NCI-H526 (cell line): ENCODE measurements around the gene SCYGR4.
"Not testable (repeated sequence)": the region's sequence is repeated elsewhere in the genome, so short reads cannot be mapped to it uniquely, and the experiment has no call there.

Experiments used
- DNase-seq, 2 experiments: peaks; one replicate each; lab custom pipeline; 2025; lab: John Stamatoyannopoulos, UW

Gene SCYGR4, protein sequence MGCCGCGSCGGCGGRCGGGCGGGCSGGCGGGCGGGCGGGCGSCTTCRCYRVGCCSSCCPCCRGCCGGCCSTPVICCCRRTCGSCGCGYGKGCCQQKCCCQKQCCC

DNA sequence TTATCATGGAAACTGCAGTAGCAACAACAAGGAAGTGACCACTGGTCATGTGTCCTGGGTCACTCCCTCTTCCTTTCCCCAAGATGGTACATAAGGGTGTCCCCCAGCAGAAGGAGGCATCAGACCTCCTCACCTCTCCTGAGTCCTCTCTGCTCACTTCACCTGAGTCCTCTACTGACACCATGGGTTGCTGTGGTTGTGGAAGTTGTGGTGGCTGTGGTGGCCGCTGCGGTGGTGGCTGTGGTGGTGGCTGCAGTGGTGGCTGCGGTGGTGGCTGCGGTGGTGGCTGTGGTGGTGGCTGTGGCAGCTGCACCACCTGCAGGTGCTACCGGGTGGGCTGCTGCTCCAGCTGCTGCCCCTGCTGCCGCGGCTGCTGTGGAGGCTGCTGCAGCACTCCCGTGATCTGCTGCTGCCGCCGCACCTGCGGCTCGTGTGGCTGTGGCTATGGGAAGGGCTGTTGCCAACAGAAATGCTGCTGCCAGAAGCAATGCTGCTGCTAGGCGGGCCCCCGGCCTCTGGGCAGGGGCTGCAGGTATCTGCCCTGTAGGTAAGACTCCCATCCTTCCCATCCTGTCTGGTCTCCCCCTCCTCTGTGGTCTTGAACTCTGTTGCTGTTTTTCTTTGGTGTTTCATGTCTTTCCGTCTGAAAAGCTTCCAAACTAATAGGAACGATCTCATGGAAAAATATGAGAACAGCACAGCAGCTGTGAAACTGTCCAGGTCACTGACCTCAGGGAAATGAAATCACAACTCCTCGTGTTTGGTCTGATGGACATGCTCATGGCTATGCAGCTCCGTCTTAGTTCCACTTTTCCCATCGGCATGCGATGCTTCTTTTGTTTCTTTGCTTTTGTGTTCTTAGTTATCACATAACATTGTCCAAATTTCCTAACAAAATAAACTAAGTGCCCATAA is at the start of gene SCYGR4:
Gene SCYGR4 (plus strand): TSS at position 183 of the 915 bp plus-strand sequence. CDS start 0 bp downstream, at position 183.
- no peak for DNase-seq

DNA sequence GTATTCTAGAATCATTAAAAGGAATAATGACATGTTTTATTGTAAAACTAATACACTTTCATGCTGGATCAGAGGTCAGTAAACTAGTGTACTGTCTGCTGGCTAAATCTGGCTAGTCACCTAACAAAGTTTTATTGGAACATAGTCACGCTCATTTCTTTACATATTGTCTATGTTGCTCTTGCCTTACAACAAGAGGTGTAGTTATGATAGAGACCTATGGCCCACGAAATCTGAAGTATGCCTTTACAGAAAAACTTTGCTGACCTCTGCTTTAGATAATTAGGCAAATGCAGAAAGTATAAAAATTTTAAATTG is 48.5 kb upstream of the SCYGR4 start:
- no peak for DNase-seq

DNA sequence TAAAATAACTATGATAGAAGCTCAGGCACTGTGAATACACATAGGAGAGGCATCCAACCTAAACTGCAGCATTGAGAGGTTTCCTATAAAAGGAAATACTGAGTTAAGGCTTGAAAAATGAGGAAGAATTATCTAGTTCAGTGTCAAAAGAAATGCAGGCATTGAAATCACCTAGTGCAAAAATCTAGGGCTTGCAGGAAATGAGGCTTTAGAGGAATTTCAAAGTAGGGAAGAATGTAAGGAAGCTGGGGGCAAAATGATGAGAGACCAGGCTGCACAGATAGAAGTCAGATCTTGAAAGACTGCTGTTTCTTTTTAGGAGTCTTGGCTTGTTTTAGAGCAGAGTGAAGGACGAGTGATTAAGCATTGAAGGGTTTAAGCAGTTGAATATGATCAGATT is 46.7 kb upstream of the SCYGR4 start:
- DNase-seq: no peak

DNA sequence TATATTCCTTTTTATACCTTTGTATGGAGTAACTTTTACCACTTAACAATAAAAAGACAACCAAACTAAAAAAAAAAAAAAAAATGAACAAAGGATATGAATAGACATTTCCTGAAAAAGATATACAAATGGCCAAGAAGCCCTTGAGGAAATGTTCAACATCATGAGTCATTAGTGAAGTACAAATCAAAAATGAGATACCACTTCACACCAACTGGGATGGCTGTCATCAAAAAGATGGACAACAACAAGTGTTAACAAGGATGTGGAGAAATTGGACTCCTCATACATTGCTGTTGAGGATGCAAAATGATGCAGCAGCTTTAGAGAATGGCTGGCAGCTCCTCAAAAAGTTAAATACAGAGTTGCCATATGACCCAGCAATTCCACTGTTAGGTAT is 41.2 kb upstream of the SCYGR4 start:
- DNase-seq: no peak

DNA sequence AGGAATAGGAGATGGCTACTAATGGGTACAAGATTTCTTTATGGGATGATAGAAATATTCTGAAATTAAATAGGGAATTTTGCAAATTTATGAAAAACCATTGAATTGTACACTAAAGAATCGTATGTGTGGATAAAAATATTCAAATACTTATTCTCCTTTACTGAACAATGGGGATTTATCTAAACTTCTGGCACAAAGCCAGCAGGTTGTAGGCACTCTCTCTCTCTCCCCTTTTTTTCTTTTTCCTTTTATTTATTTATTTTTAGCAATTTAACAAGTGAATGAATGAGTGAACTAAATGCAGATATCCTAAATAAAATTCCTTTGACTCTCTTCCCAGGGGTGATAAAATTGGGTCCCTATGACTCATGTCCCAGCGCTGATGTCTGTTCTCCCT is 40.5 kb upstream of the SCYGR4 start:
- DNase-seq: no peak

DNA sequence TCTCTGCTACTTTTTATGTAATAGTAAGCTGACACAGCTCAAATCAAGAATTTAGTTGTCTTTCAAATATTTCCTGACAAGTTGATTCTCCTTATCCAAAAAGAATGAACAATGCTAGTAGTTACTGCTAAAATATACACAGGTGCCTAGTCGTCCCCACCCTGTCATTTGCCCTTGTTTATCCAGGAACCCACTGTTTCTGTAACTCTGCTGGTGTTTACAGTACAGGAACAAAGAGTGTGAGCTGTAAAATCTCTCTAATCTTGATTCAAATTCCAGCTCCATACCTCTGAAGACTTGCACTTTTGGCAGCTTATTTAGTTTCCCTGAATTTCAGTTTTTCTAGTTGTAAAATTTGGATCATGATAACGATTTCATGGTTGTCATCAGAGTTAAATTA is 39.7 kb upstream of the SCYGR4 start:
- DNase-seq: no peak

DNA sequence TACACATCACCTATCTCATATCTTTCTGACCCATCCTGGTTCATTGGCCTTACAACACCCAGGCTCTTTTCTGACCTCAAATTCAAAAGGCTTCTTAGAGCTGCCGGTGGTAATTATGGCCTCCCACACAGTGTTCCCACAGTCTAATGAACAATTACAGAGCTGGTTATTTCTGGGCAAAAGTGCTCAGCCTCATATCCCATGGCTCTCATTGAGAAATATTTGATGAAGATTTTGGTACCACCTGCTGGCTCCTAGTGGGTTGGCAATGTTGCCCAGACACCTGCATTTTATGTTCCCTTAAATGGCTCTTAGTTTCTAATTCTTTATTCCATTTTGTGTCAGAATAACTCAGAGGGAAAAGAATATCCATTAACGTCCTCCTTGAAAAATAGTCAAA is 38.7 kb upstream of the SCYGR4 start:
- DNase-seq: no peak

DNA sequence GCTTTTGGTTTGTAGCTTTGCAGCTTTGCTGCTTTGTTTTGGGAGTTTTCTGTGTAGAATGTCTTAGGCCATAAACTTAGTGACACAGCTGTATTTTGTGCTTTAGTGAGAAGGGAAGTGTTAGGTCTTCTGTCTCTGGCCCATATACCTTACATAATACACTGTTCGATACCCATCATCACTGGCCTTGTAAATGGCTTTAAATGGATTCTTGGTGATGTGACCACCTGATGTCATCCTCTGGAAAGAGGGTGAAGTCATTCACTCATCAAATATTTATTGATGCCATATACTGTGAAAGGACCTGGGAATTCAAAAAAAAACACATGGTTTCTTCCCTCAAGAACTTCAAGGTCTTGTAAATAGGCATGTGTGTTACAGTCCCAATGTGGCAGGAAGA is 37.5 kb upstream of the SCYGR4 start:
- no peak for DNase-seq

DNA sequence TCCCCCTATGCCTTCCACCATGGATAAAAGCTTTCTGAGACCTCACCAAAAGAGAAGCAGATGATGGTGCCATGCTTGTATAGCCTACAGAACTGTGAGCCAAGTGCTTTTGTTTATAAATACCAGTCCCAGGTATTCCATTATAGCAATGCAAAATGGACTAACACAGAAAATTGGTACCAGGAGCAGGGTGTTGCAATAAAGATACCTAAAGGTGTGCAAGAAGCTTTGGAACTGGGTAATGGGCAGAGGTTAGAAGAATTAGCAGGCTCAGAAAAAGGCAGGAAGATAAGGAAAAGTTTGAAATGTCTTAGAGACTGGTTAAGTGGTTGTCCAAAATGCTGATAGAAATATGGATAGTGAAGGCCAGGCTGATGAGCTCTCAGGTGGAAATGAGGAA is 34.9 kb upstream of the SCYGR4 start:
- DNase-seq: no peak

DNA sequence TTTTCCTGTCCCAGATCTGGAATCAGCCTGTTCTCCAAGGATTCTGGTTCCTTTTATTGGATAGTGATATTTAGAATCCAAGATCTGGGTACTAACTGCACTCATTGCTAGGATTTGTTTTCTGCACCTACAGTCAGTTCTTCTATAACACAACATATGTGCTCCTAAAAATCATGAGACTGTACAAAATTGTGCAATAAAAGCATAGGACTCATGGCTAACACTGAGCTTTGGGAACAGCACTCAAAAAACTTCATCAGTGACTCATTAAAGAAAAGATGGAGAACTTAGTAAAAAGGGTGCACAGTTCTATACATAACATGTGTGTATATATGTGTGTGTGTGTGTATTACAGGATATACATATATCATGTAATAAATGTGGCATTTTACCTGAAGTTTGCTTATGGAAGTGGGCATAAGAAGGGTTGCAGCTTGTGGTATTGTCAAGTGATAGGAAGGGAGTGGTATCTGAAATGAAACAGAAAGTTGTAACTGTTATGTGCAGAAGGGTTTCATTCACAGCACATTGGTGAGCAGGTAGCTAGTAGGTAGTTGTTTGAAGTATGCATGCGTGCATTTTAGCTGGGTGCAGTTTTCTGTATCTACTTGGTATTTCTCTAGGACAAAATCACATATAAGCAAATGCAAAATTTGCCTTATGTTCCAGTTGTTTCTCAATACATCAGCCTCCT is 24.5 kb upstream of the SCYGR4 start:
- no peak for DNase-seq

DNA sequence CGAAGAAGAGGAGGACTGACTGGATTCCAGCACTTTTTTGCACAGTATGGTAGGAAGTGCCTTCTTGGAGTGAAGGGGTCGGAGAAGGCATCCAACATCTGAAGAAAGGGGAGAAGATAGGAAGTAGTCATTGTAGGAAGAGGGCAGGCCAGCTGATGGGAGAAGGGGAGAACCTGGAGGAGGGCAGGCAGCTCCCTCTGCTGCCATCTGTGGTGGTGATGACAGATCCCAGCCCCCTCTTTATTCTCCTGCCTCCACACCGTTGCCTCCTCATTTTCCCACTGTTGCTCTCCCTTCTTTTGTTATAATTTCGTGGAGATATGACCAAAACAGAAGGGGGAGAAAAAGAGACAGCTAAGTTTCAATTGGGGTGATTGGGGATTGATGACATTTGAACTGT is 21.5 kb upstream of the SCYGR4 start:
- no peak for DNase-seq

DNA sequence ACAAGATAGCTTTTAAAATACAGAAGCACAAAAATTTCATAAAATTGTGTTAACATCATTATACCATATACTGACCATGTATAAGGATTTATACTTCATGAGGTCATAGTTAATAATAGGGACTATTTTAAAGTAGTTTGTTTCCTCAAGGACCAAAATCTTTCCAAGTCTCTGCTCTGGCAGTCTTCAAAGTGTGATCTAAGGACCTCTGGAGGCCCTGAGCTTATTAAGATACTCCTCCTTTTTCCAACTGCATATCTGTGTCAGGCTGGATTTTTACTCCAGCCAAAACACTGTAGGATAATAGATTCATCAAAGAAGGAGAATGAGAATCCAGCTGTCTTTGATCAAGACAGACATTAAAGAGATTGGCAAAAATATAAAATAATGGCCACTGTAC is 20.3 kb upstream of the SCYGR4 start:
- no peak for DNase-seq

DNA sequence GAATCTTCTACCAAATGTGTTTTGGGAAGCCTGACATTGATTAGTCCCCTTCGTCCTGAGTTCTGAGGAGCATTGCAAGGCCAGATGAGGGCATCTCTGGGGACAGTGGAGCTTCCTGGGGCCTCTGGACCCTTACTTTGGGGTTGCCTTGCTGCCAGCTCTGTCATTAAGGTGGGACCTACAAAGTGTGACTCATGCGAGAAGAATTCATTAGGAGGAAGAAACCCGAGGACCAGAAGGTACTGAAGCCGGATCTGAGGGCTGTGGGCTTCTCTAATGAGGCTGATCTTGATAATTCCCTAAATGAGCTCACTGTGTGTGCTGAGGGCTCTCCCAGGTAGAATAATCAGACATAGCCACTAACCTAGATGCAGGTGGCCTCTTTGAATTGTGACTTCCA is 19.3 kb upstream of the SCYGR4 start:
- no peak for DNase-seq

DNA sequence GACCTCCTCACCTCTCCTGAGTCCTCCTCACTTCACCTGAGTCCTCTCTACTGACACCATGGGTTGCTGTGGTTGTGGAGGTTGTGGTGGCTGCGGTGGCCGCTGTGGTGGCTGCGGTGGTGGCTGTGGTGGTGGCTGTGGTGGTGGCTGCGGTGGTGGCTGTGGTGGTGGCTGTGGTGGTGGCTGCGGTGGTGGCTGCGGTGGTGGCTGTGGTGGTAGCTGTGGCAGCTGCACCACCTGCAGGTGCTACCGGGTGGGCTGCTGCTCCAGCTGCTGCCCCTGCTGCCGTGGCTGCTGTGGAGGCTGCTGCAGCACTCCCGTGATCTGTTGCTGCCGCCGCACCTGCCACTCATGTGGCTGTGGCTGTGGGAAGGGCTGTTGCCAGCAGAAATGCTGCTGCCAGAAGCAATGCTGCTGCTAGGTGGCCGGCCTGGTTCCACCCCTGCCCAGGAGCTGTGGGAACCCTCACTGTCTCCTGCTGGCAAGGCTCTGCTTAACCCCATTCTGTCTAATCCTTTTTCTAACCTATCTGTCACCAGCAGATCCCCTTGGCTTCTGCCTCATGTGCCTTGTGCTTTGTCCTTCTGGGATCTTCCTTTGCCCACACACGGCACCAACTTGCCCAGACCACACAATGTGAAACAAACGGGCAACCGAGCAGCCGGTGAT is 18.3 kb upstream of the SCYGR4 start, which contains the start of gene SCYGR2:
Gene SCYGR2 (plus strand): TSS at position 59 of the 669 bp plus-strand sequence. CDS start 0 bp downstream, at position 59.
- not testable (repeated sequence) for DNase-seq

DNA sequence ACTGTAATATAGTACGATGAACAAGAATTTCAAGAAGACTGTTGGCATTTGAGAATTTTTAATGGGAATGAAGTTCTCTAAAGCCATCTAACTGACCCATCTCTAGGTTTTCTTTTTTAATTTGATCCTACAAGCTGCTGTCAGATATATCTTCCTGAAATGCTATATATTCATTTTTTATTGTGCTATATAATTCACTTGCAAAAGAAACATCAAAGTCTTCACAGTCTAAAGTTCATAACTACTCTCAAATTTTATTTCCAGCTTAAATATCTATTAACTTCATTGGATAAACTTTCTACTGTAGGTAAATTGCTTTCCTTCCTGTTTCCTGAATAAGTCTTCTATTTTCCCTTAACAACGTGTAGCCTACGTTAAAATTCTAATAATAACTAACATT is 14.9 kb upstream of the SCYGR4 start:
- DNase-seq: no peak

DNA sequence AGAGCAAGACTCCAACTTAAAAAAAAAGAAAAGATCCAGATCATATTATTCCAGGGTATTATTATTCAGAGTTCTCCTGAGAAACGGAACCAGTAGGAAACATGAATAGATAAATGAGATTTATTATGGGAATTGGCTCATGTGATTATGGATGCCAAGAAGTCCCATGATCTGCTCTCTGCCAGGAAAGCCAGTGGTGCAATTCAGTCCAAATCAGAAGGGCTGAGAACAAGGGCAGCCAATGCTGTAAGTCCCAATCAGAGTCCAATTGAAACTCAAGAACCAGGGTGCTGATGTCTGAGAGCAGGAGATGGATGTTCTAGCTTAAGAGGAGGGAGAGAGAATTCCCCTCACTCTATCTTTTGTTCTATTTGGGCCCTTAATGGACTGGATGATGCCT is 10.8 kb upstream of the SCYGR4 start:
- DNase-seq: no peak

DNA sequence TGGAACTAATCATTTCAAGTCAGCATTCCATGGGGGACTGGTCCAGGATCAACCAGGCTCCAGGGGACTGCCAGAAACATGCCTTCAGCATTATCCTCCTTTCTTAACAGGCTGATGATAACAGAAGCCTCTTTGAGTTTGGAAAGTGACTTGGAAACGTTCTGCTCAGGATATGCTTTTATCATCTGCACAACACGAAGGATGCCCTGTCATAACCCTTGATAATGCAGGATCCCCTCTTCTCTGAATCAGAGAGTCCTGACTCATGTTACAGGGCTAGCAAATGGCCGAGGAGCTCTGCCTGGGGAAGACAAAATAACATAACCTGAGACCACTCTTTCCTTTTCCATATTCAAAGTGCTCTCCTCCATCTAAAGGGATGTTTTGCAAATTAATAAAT is 9.4 kb upstream of the SCYGR4 start:
- no peak for DNase-seq

DNA sequence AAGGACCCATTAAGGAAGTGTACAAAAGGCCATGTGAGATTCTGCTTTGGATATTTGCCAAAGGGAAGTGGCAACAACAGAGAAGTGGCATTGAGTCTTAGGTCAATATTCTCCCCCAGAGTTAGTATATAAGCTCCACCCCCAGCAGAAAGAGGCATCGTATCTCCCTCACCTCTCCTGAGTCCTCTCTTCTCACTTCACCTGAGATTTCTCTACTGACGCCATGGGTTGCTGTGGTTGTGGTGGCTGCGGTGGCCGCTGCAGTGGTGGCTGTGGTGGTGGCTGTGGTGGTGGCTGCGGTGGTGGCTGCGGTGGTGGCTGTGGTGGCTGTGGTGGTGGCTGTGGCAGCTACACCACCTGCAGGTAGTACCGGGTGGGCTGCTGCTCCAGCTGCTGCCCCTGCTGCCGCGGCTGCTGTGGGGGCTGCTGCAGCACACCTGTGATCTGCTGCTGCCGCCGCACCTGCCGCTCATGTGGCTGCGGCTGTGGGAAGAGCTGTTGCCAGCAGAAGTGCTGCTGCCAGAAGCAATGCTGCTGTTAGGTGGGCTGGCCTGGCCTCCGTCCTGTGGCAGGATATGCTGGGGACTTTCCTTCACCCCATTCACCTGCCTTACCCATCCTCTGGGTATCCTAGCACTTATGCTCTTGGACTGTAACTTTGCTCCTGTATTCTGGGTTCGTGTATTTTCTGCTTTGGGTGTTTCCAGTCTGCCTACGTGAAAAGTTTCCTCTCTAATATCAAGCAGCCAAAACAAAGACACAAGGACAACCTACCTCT is 8.5 kb upstream of the SCYGR4 start:
- no peak for DNase-seq

DNA sequence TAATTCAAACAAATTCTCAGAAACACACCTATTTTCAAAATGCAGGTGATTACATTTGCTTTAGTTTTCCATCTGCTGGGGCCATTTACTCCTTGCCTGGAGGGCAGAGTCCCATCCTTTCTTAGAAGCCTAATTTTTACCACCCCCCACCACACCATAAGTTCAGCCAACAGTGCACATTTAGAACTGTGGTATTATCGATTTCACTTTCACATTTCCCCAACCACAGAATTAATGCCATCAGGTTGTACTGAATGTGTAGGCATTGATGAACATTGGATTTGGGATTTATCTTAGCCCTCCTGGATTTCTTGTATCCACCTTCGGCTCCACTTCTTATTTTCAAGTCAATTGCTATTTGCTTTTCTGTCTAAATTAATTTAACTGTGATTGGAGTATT is 7.2 kb upstream of the SCYGR4 start:
- DNase-seq: no peak

DNA sequence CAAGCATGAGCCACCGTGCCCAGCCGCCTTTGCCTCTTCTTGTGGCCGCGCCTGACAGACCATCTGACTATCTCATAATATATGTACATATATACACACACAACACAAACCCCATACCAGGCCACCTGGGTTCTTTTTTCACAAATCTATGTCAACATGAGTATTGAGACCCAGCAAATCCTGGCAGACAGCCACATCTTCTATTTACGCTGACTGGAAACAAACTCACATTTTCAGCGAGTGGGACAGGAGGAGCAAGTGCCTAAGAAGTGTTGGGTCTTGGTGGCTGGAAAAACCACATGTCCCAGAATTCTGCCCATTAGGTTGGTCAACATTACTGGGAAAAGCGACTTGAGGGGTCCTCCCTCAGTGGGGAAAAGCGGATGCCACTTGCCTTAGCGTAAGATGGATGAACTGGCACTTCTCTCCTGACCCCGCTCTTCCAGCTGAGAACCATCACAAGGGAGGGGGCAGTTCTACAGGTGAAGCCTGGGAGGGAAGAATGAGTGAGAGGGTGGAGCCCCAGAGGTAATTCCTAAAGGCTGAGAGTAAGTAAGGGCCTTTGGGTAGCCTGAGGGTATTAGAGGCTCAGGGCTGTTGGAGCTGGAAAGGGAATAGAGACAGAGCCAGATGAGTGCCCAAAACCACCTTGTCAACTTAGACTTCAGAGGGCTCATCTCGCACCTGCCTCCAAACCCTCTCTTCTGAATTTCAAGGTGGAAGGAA is 4.6 kb upstream of the SCYGR4 start:
- no peak for DNase-seq

DNA sequence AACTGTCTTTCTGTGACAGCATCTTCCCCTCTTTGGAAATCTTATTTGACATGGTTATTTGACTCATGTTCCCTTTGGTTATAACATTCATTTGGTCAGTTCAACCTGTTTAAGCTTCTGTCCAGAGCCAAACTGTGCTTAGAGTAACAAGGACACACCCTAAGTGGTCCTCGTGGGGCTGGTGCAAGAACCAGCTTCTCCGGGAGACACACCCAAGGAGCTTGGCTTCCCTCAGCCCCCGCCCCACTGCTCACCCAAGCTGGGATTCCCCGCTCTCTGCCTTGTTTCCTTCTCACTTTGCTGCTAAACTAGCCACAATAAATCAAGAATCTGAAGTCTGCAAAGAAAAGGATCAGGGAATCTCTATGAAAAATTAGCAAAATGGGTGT is 4.0 kb upstream of the SCYGR4 start:
- no peak for DNase-seq
